GM23248 (cell line): ENCODE results near the gene HECTD2. TPM values are rescaled to one million over a fixed set of nuclear protein-coding genes. Genes with fewer than 3 reads are reported as not detected.

Source experiments
- DNase-seq: peaks from one replicate; pipeline ENCODE4 v3.0.0-alpha.2; 2015
- H2AFZ ChIP-seq: fragments of 200-600 bp; sonication (generic); 2 replicates; pipeline ENCODE4 v1.6.1; 2016; ENCODE audit warnings: antibody characterized with exemption
- H3F3A ChIP-seq: fragments of 200-600 bp; sonication (generic); 2 replicates; pipeline ENCODE4 v1.6.1; 2016; ENCODE audit warnings: mild to moderate bottlenecking, antibody characterized with exemption, mixed run types; ENCODE audit not compliant: insufficient read depth
- H3K27ac ChIP-seq: fragments of 200-600 bp; sonication (generic); 2 replicates; pipeline ENCODE4 v1.5.1; 2016; ENCODE audit warnings: mild to moderate bottlenecking
- H3K27me3 ChIP-seq: fragments of 200-600 bp; sonication (generic); replicated peaks from 2 replicates; pipeline ENCODE4 v1.6.1; 2016; ENCODE audit warnings: mild to moderate bottlenecking; ENCODE audit not compliant: insufficient read depth
- H3K36me3 ChIP-seq: fragments of 200-600 bp; sonication (generic); 2 replicates; pipeline ENCODE4 v1.6.1; 2016; ENCODE audit warnings: low read depth, mild to moderate bottlenecking
- H3K4me1 ChIP-seq: fragments of 200-600 bp; sonication (generic); 2 replicates; pipeline ENCODE4 v1.6.1; 2016; ENCODE audit warnings: mild to moderate bottlenecking; ENCODE audit not compliant: insufficient read depth
- H3K4me2 ChIP-seq: fragments of 200-600 bp; sonication (generic); one replicate; pipeline ENCODE4 v1.6.1; 2016; ENCODE audit warnings: mild to moderate bottlenecking; ENCODE audit not compliant: unreplicated experiment
- H3K4me3 ChIP-seq: fragments of 200-600 bp; sonication (generic); 2 replicates; pipeline ENCODE4 v1.5.1; 2016; ENCODE audit warnings: mild to moderate bottlenecking
- H3K79me2 ChIP-seq: fragments of 200-600 bp; sonication (generic); 2 replicates; pipeline ENCODE4 v1.6.1; 2016; ENCODE audit warnings: mild to moderate bottlenecking; ENCODE audit not compliant: insufficient read depth
- H3K9ac ChIP-seq: fragments of 200-600 bp; sonication (generic); 2 replicates; pipeline ENCODE4 v1.6.1; 2016; ENCODE audit warnings: mild to moderate bottlenecking
- H3K9me2 ChIP-seq: fragments of 200-600 bp; sonication (generic); 2 replicates; pipeline ENCODE4 v1.6.1; 2016; ENCODE audit warnings: mixed run types, mild to moderate bottlenecking, moderate library complexity; ENCODE audit not compliant: insufficient read depth
- H3K9me3 ChIP-seq: fragments of 200-600 bp; sonication (generic); one replicate; pipeline ENCODE4 v1.6.1; 2017; ENCODE audit warnings: low read depth
- H4K20me1 ChIP-seq: fragments of 200-600 bp; sonication (generic); 2 replicates; pipeline ENCODE4 v1.6.0; 2016; ENCODE audit not compliant: insufficient read depth
- EZH2 ChIP-seq: fragments of 200-600 bp; sonication (generic); IDR thresholded peaks from 2 replicates; pipeline ENCODE4 v1.6.1; 2018; ENCODE audit warnings: antibody characterized with exemption, mild to moderate bottlenecking; ENCODE audit not compliant: insufficient read depth, poor library complexity, severe bottlenecking
- EZH2phosphoT487 ChIP-seq: fragments of 200-600 bp; sonication (generic); IDR thresholded peaks from 2 replicates; pipeline ENCODE4 v1.6.1; 2018; ENCODE audit warnings: antibody characterized with exemption, moderate library complexity, mild to moderate bottlenecking, low read depth; ENCODE audit not compliant: insufficient read depth
- WGBS, 2 experiments: methylation state at CpG; one replicate each; pipeline ENCODE4 v1.1.6; 2015 to 2017; ENCODE audit warnings: low lambda C conversion rate in 2 of 2, low coverage in 1 of 2; ENCODE audit errors: missing lambda C conversion rate in 2 of 2; 5-methylcytosine and 5-hydroxymethylcytosine counted together
- in situ Hi-C: fragments of 300-500 bp; cut with MboI; formaldehyde crosslinking; loops from 2 replicates; pipeline ENCODE4 v1.15.0; 2020
- polyA plus RNA-seq: library from polyadenylated mRNA; unstranded; fragments of >200 nt; fragmentation: Nextera tagmentation; extraction: Ambion mirVana; gene quantifications from 2 replicates; pipeline ENCODE4 v1.2.1, GENCODE V29; 2016
- small RNA-seq: library from RNA; depleted of rRNA; stranded (forward); fragments of <200 nt; gene quantifications from one replicate; pipeline ENCODE3, GENCODE V24; 2014; ENCODE audit warnings: low read depth, low replicate concordance
- total RNA-seq: library from RNA; depleted of rRNA; stranded (reverse); fragments of >200 nt; shearing (Covaris generic); gene quantifications from 2 replicates; pipeline ENCODE4 v1.2.3, GENCODE V29; 2014; rRNA removed

HECTD2 gene
- total and polyA plus RNA-seq, 2 experiments from 2014 or later: 9.5 to 14.8 TPM

DNA sequence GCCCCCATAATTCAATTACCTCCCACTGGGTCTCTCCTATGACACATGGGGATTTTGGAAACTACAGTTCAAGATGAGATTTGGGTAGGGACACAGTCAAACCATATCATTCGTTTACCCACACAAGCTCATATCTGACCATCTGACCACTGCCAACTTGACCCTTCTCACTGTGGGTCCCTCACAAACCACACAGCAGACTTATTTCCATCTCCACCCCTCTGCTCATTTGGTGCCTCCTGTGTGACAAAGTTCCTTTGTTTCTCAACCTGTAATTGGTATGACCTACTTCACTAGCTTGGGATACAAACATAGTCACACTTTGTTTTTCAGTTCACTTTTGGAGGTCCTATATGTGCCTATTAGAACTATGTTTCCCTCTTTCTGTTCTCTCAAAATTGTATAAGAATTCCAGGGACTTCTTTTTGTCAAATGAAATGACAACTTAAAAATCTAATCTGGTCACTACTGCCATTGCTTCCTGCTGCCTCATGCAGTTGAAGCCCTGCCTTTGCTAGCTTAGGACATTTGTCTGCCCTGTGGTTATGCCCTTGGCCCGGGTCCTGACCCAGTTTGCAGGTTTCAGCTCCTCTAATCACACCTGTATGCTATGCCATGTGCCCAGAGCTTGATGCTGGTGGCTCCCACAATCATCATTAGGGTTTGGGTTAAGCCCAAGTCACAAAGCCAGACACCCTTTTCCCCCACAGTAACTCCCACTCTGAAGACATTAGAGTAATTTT, 152.9 kb downstream of the HECTD2 start:
- no peaks in the 10 kb centered on the region for H3K79me2 ChIP-seq
- 74 to 83% methylated on average over 2 of the region's 2 CpGs for WGBS, 2 experiments
- H3K36me3 ChIP-seq: no peaks in the 10 kb centered on the region
- no peaks in the 10 kb centered on the region for H4K20me1 ChIP-seq
- in situ Hi-C loops: no loop called here
- H3K9ac ChIP-seq: no peak overlapping the region
- no peak overlapping the region for H2AFZ ChIP-seq
- no peaks in the 10 kb centered on the region for H3K27me3 ChIP-seq
- peaks cover 13% of the 10 kb centered on the region; the same call in 1 of the 2 replicates for H3F3A ChIP-seq
- peaks cover 8% of the 10 kb centered on the region for H3K4me1 ChIP-seq
- H3K27ac ChIP-seq: no peak overlapping the region
- TF ChIP-seq EZH2phosphoT487 (no peak), EZH2 (no peak)
- no peaks in the 10 kb centered on the region for H3K9me3 ChIP-seq
- no peak overlapping the region for H3K4me3 ChIP-seq
- H3K9me2 ChIP-seq: no peaks in the 10 kb centered on the region
- no peak overlapping the region for H3K4me2 ChIP-seq
- DNase-seq: no peak

DNA sequence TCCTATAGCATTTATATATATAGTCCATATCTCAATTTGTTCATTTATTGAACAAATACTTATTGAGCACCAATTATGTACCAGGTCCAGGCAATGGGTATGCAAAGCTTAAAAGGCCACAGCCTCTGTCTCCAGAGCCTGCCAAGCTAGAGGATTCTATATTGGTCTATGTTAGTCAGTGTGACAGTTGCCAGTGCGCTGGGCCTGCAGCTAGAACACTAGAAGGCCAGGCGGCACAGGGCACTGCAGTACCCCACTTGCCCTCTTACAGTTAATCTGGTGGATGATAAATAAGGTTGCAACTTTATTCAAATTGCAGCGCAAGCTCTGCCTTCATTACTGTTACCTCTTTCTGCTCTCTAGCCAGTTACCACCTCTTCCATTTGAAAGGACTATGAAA, 153.9 kb downstream of the HECTD2 start:
- H3K4me3 ChIP-seq: no peak overlapping the region
- peaks cover 10% of the 10 kb centered on the region for H3K4me1 ChIP-seq
- no peaks in the 10 kb centered on the region for H3K27me3 ChIP-seq
- no peaks in the 10 kb centered on the region for H3K36me3 ChIP-seq
- no peak overlapping the region for H2AFZ ChIP-seq
- no peak for TF ChIP-seq EZH2
- no peak for TF ChIP-seq EZH2phosphoT487
- no peaks in the 10 kb centered on the region for H3K79me2 ChIP-seq
- H4K20me1 ChIP-seq: no peaks in the 10 kb centered on the region
- H3F3A ChIP-seq: peaks cover 9% of the 10 kb centered on the region; the same call in 1 of the 2 replicates
- H3K9ac ChIP-seq: no peak overlapping the region
- in situ Hi-C loops: no loop called here
- WGBS, 2 experiments: 90 to 91% methylated on average over 3 of the region's 3 CpGs
- no peaks in the 10 kb centered on the region for H3K9me3 ChIP-seq
- H3K9me2 ChIP-seq: no peaks in the 10 kb centered on the region
- no peak for DNase-seq
- H3K27ac ChIP-seq: no peak overlapping the region
- no peak overlapping the region for H3K4me2 ChIP-seq

Small RNA genes within 50 kb of the gene (small RNA-seq; reads per million reads assigned to genes)
- gene AL161798.1: not detected
- gene RPS27P1: not detected

Other genes starting within 250 kb of the HECTD2 start
- 33.9 and 39.8 TPM in 2 replicates for gene PCGF5, start 189.7 kb upstream of the HECTD2 start, total RNA-seq
- gene PCGF5, start 189.7 kb upstream of the HECTD2 start, polyA plus RNA-seq: 23.5 and 26.7 TPM in 2 replicates
- 193 and 238 TPM in 2 replicates for gene PPP1R3C, start 222.7 kb downstream of the HECTD2 start, total RNA-seq
- 98.8 and 99.9 TPM in 2 replicates for gene PPP1R3C, start 222.7 kb downstream of the HECTD2 start, polyA plus RNA-seq